Trophoblast cell (in vitro differentiated cells and primary cell): ENCODE data around the gene SPTB.

ENCODE experiments used
- DNase-seq, 2 donors: peaks; one replicate each; pipeline ENCODE4 v3.0.0-alpha.2; 2016
- H2AFZ ChIP-seq: 2 replicates; pipeline ENCODE4 v1.6.1; 2013; ENCODE audit warnings: low read length, moderate library complexity, mild to moderate bottlenecking; ENCODE audit not compliant: insufficient read depth, poor library complexity
- H2AK5ac ChIP-seq: 2 replicates; pipeline ENCODE4 v1.6.1; 2013; ENCODE audit warnings: mild to moderate bottlenecking, low read length
- H2BK120ac ChIP-seq: 2 replicates; pipeline ENCODE4 v1.6.1; 2013; ENCODE audit warnings: low read length, mild to moderate bottlenecking, moderate library complexity; ENCODE audit not compliant: insufficient read depth, poor library complexity
- H2BK12ac ChIP-seq: 2 replicates; pipeline ENCODE4 v1.6.1; 2013; ENCODE audit warnings: mild to moderate bottlenecking, low read length, moderate library complexity
- H2BK5ac ChIP-seq: 2 replicates; pipeline ENCODE4 v1.6.1; 2013; ENCODE audit warnings: low read length, low read depth, moderate library complexity, mild to moderate bottlenecking; ENCODE audit not compliant: poor library complexity
- H3K14ac ChIP-seq: 2 replicates; pipeline ENCODE4 v1.6.1; 2013; ENCODE audit warnings: mild to moderate bottlenecking, low read length
- H3K18ac ChIP-seq: 2 replicates; pipeline ENCODE4 v1.6.1; 2013; ENCODE audit warnings: mild to moderate bottlenecking, low read length
- H3K23ac ChIP-seq: 2 replicates; pipeline ENCODE4 v1.6.1; 2013; ENCODE audit warnings: low read length
- H3K27ac ChIP-seq: 2 replicates; pipeline ENCODE4 v1.5.1; 2013; ENCODE audit warnings: low read depth, mild to moderate bottlenecking, inconsistent platforms, low read length, moderate library complexity
- H3K27me3 ChIP-seq: 2 replicates; pipeline ENCODE4 v1.6.1; 2013; ENCODE audit warnings: inconsistent platforms, mild to moderate bottlenecking, low read length, moderate library complexity; ENCODE audit not compliant: insufficient read depth
- H3K36me3 ChIP-seq, 2 experiments: 1 replicate in 1 of 2; 2 replicates in 1 of 2; pipeline ENCODE4 v1.6.1; 2013; ENCODE audit warnings: low read length in 2 of 2, mild to moderate bottlenecking in 2 of 2, moderate library complexity in 1 of 2; ENCODE audit not compliant: insufficient read depth in 2 of 2, control insufficient read depth in 1 of 2
- H3K4ac ChIP-seq: 2 replicates; pipeline ENCODE4 v1.6.1; 2013; ENCODE audit warnings: low read depth, mild to moderate bottlenecking, low read length, moderate library complexity
- H3K4me1 ChIP-seq, 2 experiments: 1 replicate in 1 of 2; 2 replicates in 1 of 2; pipeline ENCODE4 v1.6.1; 2013; ENCODE audit warnings: low read length in 2 of 2, mild to moderate bottlenecking in 2 of 2, moderate library complexity in 1 of 2; ENCODE audit not compliant: insufficient read depth in 2 of 2, control insufficient read depth in 1 of 2
- H3K4me2 ChIP-seq: 2 replicates; pipeline ENCODE4 v1.6.1; 2013; ENCODE audit warnings: inconsistent platforms, mild to moderate bottlenecking, low read length, moderate library complexity
- H3K4me3 ChIP-seq: 2 replicates; pipeline ENCODE4 v1.5.1; 2013; ENCODE audit warnings: mild to moderate bottlenecking, low read depth, low read length, inconsistent platforms
- H3K79me1 ChIP-seq: one replicate; pipeline ENCODE4 v1.6.1; 2013; ENCODE audit warnings: low read length
- H3K79me2 ChIP-seq: 2 replicates; pipeline ENCODE4 v1.6.1; 2013; ENCODE audit warnings: low read length, mild to moderate bottlenecking; ENCODE audit not compliant: control insufficient read depth, insufficient read depth, poor library complexity
- H3K9ac ChIP-seq: 2 replicates; pipeline ENCODE4 v1.6.1; 2013; ENCODE audit warnings: mild to moderate bottlenecking, low read length
- H3K9me3 ChIP-seq: 2 replicates; pipeline ENCODE4 v1.6.1; 2013; ENCODE audit warnings: low read depth, mild to moderate bottlenecking, control low read depth, inconsistent platforms, low read length; ENCODE audit not compliant: insufficient read depth
- H4K12ac ChIP-seq: 2 replicates; pipeline ENCODE4 v1.6.1; 2013; ENCODE audit warnings: low read depth, mild to moderate bottlenecking, low read length, moderate library complexity
- H4K8ac ChIP-seq: 2 replicates; pipeline ENCODE4 v1.6.1; 2013; ENCODE audit warnings: low read depth, mild to moderate bottlenecking, low read length, moderate library complexity
- H4K91ac ChIP-seq: one replicate; pipeline ENCODE4 v1.6.1; 2013; ENCODE audit warnings: low read depth, mild to moderate bottlenecking, low read length, moderate library complexity
- WGBS: extraction: QIAGEN DNeasy Blood & Tissue Kit; methylation state at CpG from one replicate; pipeline ENCODE4 v1.1.7; 2013; ENCODE audit warnings: missing lambda C conversion rate; ENCODE audit not compliant: insufficient read length, insufficient coverage; ENCODE audit errors: extremely low coverage; 5-methylcytosine and 5-hydroxymethylcytosine counted together

Gene SPTB

DNA sequence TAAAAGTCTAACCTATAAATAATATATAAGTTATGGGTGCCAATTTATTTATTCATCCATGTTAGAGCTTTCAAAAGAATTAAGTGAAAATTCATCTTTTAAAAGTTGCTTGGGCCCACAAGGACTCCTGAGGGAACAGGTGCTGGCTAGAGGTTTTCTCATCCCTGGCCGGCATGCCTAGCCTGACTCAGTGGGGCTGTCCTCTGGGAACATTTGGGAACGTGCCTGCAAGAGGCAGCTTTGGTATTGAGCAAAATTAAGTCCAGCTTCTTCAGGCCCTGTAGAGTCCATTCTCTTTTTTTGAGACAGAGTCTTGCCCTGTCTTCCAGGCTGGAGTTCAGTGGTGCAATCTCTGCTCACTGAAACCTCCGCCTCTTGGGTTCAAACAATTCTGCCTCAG lies 44.7 kb downstream of the SPTB start:
- no peak overlapping the region for H3K14ac ChIP-seq
- no peaks in the 10 kb centered on the region for H3K79me1 ChIP-seq
- H3K23ac ChIP-seq: no peak overlapping the region
- H2BK5ac ChIP-seq: no peak overlapping the region
- no peak overlapping the region for H3K27ac ChIP-seq
- H4K8ac ChIP-seq: no peak overlapping the region
- H3K27me3 ChIP-seq: no peaks in the 10 kb centered on the region
- WGBS: no CpG with 5 or more reads among the region's 3 CpGs
- no peak overlapping the region for H2BK12ac ChIP-seq
- no peak overlapping the region for H3K4ac ChIP-seq
- no peak overlapping the region for H4K12ac ChIP-seq
- H3K4me2 ChIP-seq: no peak overlapping the region
- H3K36me3 ChIP-seq: no peaks in the 10 kb centered on the region
- H3K9ac ChIP-seq: no peak overlapping the region
- no peaks in the 10 kb centered on the region for H3K4me1 ChIP-seq
- no peaks in the 10 kb centered on the region for H3K79me2 ChIP-seq
- no peak overlapping the region for H2AK5ac ChIP-seq
- no peak overlapping the region for H4K91ac ChIP-seq
- no peak for DNase-seq
- no peak overlapping the region for H2AFZ ChIP-seq
- H3K18ac ChIP-seq: no peak overlapping the region
- no peak overlapping the region for H2BK120ac ChIP-seq
- H3K4me3 ChIP-seq: no peak overlapping the region
- H3K9me3 ChIP-seq: no peaks in the 10 kb centered on the region

DNA sequence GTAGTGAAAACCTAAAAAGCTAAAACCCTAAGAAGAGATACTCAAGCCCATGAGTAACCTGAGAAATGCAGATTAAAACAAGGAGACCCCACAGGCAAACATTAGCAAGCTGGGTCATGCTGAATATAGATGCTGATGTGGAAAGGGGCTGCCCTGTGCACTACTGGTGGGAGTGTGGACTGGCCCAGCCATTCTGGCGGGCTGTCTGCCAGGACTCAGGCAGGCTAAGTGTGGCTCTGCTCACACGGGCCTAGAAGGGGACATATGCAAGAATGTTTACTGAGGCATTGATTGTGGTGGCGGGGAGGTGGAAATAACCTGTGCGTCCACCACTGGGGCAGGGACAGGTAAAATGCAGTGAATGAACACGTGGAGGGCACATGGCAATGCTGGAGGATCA lies 48.3 kb downstream of the SPTB start:
- Histone ChIP-seq H3K4me1 (no peaks in the 10 kb centered on the region), H4K8ac (no peak overlapping the region), H2BK5ac (no peak overlapping the region), H3K27me3 (no peaks in the 10 kb centered on the region), H3K14ac (no peak overlapping the region), H3K9ac (no peak overlapping the region), H3K4me3 (no peak overlapping the region), H3K4me2 (no peak overlapping the region), H2BK120ac (no peak overlapping the region), H3K27ac (no peak overlapping the region), H3K79me1 (no peaks in the 10 kb centered on the region), H3K23ac (no peak overlapping the region), H2AK5ac (no peak overlapping the region), H2BK12ac (no peak overlapping the region), H3K18ac (no peak overlapping the region), H3K36me3 (no peaks in the 10 kb centered on the region), H3K79me2 (no peaks in the 10 kb centered on the region), H2AFZ (no peak overlapping the region), H3K9me3 (no peaks in the 10 kb centered on the region), H3K4ac (no peak overlapping the region), H4K91ac (no peak overlapping the region), H4K12ac (no peak overlapping the region)
- no peak for DNase-seq
- WGBS: no CpG with 5 or more reads among the region's 5 CpGs

DNA sequence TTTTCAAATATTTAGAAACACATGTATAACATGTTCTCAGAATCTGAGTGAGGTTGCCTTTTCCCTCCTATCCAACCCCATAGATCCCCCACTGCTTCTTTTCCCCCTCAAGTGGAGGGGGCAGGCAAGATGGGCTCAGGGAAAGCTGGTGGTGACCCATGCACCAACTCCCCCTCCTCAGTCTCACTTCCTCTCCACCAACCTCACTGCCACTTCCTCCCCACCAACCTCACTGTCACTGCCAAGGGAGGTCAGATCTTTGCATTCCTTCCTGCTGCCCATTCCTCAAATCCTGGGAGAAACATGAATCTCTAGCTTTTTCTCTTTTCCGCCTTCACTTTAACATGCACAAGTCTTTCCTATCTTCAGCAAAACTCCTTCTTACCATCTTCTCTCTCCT lies 48.7 kb downstream of the SPTB start:
- Histone ChIP-seq H2BK12ac (no peak overlapping the region), H2BK5ac (no peak overlapping the region), H3K9me3 (no peaks in the 10 kb centered on the region), H3K4ac (no peak overlapping the region), H3K4me1 (no peaks in the 10 kb centered on the region), H3K36me3 (no peaks in the 10 kb centered on the region), H3K9ac (no peak overlapping the region), H3K4me2 (no peak overlapping the region), H2BK120ac (no peak overlapping the region), H3K4me3 (no peak overlapping the region), H4K12ac (no peak overlapping the region), H4K8ac (no peak overlapping the region), H3K14ac (no peak overlapping the region), H3K27me3 (no peaks in the 10 kb centered on the region), H3K79me1 (no peaks in the 10 kb centered on the region), H3K27ac (no peak overlapping the region), H3K23ac (no peak overlapping the region), H2AFZ (no peak overlapping the region), H3K18ac (no peak overlapping the region), H4K91ac (no peak overlapping the region), H3K79me2 (no peaks in the 10 kb centered on the region), H2AK5ac (no peak overlapping the region)
- no CpG with 5 or more reads among the region's 1 CpG for WGBS
- DNase-seq: no peak

DNA sequence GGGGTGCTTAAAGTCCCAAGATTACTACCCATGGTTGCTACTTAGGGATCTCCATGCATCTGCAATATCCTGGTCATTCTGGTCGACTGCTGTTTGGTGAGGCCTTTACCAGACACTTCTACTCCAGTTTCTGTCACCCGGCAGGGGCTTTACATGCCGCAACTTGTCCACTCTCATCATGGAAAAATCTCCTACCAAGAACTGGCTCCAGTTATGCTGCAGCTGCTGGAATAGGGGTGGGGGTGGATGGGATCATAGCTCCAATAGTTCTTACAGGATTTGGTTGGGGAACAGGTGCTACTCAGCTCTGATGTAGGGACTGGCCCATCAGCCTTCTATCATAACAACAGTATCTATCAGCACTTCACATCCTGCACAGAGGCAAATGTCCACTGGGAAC lies 51.6 kb downstream of the SPTB start:
- Histone ChIP-seq H2BK120ac (no peak overlapping the region), H3K23ac (no peak overlapping the region), H3K4me2 (no peak overlapping the region), H3K18ac (no peak overlapping the region), H2AK5ac (no peak overlapping the region), H2AFZ (no peak overlapping the region), H3K27ac (no peak overlapping the region), H3K9me3 (no peaks in the 10 kb centered on the region), H3K9ac (no peak overlapping the region), H4K12ac (no peak overlapping the region), H2BK12ac (no peak overlapping the region), H2BK5ac (no peak overlapping the region), H3K36me3 (no peaks in the 10 kb centered on the region), H3K4me1 (no peaks in the 10 kb centered on the region), H4K91ac (no peak overlapping the region), H3K14ac (no peak overlapping the region), H3K79me2 (no peaks in the 10 kb centered on the region), H4K8ac (no peak overlapping the region), H3K4me3 (no peak overlapping the region), H3K27me3 (no peaks in the 10 kb centered on the region), H3K4ac (no peak overlapping the region), H3K79me1 (no peaks in the 10 kb centered on the region)
- WGBS: no CpG with 5 or more reads among the region's 3 CpGs
- DNase-seq: no peak
